Loucy (cell line): Measurements from ENCODE around the gene ZFP69.

Experiments
- H2AFZ ChIP-seq: fragments of 200-600 bp; sonication (generic); 2 replicates; pipeline ENCODE4 v1.6.0; 2016; ENCODE audit warnings: antibody characterized with exemption, mild to moderate bottlenecking, low read length, moderate library complexity
- H3F3A ChIP-seq: fragments of 200-600 bp; 2 replicates; pipeline ENCODE4 v1.6.0; 2016; ENCODE audit warnings: antibody characterized with exemption, low read depth, mild to moderate bottlenecking
- H3K27me3 ChIP-seq: fragments of 200-600 bp; sonication (generic); 2 replicates; pipeline ENCODE4 v1.6.1; 2014; ENCODE audit warnings: low read length, mild to moderate bottlenecking; ENCODE audit not compliant: insufficient read depth, poor library complexity, severe bottlenecking
- H3K36me3 ChIP-seq: fragments of 200-600 bp; sonication (generic); 2 replicates; pipeline ENCODE4 v1.6.1; 2016; ENCODE audit warnings: low read length; ENCODE audit not compliant: insufficient read depth
- H3K4me1 ChIP-seq: fragments of 200-600 bp; sonication (generic); 2 replicates; pipeline ENCODE4 v1.5.1; 2014; ENCODE audit warnings: low read length, mild to moderate bottlenecking; ENCODE audit not compliant: insufficient read depth, poor library complexity, severe bottlenecking
- H3K4me2 ChIP-seq: fragments of 200-600 bp; sonication (generic); 2 replicates; pipeline ENCODE4 v1.6.0; 2014; ENCODE audit warnings: antibody characterized with exemption, low read length, low read depth, mild to moderate bottlenecking; ENCODE audit not compliant: poor library complexity, severe bottlenecking
- H3K4me3 ChIP-seq: fragments of 200-600 bp; sonication (generic); 2 replicates; pipeline ENCODE4 v1.5.1; 2014; ENCODE audit warnings: low read length, mild to moderate bottlenecking, mixed read lengths; ENCODE audit not compliant: poor library complexity, severe bottlenecking
- H3K79me2 ChIP-seq: fragments of 200-600 bp; sonication (generic); 2 replicates; pipeline ENCODE4 v1.6.1; 2014; ENCODE audit warnings: low read length; ENCODE audit not compliant: insufficient read depth
- H3K9ac ChIP-seq: fragments of 200-600 bp; sonication (generic); 2 replicates; pipeline ENCODE4 v1.6.0; 2014; ENCODE audit warnings: mild to moderate bottlenecking, low read depth, low read length, moderate library complexity; ENCODE audit not compliant: poor library complexity, severe bottlenecking
- H3K9me2 ChIP-seq: fragments of 200-600 bp; sonication (generic); replicated peaks from 2 replicates; pipeline ENCODE4 v1.6.1; 2016; ENCODE audit warnings: low read depth, low read length, mixed read lengths
- H3K9me3 ChIP-seq: fragments of 200-600 bp; sonication (generic); 2 replicates; pipeline ENCODE4 v1.6.1; 2014; ENCODE audit warnings: mild to moderate bottlenecking, antibody characterized with exemption, low read length, low read depth; ENCODE audit not compliant: insufficient read depth
- H4K20me1 ChIP-seq: fragments of 200-600 bp; sonication (generic); 2 replicates; pipeline ENCODE4 v1.6.0; 2014; ENCODE audit warnings: antibody characterized with exemption, low read length, mild to moderate bottlenecking; ENCODE audit not compliant: insufficient read depth, poor library complexity, severe bottlenecking
- EZH2phosphoT487 ChIP-seq: fragments of 200-600 bp; IDR thresholded peaks from 2 replicates; pipeline ENCODE4 v1.6.1; 2018; ENCODE audit warnings: antibody characterized with exemption, mild to moderate bottlenecking, moderate library complexity, borderline replicate concordance
- TF ChIP-seq, protein P1 (sequence below): fragments of 200-600 bp; sonication (generic); conservative IDR thresholded peaks from 2 replicates; pipeline ENCODE4 v1.5.1; 2014; ENCODE audit warnings: mild to moderate bottlenecking, antibody characterized with exemption, low read length

The ZFP69 gene

GRCh38 chr1:40469327-40469726, 7.8 kb upstream of the ZFP69 start:
- H3K27me3 ChIP-seq: no peaks in the 10 kb centered on the region
- no peaks in the 10 kb centered on the region for H3K4me1 ChIP-seq
- H3K4me2 ChIP-seq: no peak overlapping the region
- no peak overlapping the region for H3K4me3 ChIP-seq
- H2AFZ ChIP-seq: no peak overlapping the region
- no peaks in the 10 kb centered on the region for H4K20me1 ChIP-seq
- no peak overlapping the region for H3K9ac ChIP-seq
- peaks cover 39% of the 10 kb centered on the region; the same call in 1 of the 2 replicates for H3K9me3 ChIP-seq
- TF ChIP-seq, protein P1, sequence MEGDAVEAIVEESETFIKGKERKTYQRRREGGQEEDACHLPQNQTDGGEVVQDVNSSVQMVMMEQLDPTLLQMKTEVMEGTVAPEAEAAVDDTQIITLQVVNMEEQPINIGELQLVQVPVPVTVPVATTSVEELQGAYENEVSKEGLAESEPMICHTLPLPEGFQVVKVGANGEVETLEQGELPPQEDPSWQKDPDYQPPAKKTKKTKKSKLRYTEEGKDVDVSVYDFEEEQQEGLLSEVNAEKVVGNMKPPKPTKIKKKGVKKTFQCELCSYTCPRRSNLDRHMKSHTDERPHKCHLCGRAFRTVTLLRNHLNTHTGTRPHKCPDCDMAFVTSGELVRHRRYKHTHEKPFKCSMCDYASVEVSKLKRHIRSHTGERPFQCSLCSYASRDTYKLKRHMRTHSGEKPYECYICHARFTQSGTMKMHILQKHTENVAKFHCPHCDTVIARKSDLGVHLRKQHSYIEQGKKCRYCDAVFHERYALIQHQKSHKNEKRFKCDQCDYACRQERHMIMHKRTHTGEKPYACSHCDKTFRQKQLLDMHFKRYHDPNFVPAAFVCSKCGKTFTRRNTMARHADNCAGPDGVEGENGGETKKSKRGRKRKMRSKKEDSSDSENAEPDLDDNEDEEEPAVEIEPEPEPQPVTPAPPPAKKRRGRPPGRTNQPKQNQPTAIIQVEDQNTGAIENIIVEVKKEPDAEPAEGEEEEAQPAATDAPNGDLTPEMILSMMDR: no peak
- no peak for TF ChIP-seq EZH2phosphoT487
- H3K9me2 ChIP-seq: no peaks in the 10 kb centered on the region
- no peaks in the 10 kb centered on the region for H3F3A ChIP-seq
- H3K36me3 ChIP-seq: no peaks in the 10 kb centered on the region
- no peaks in the 10 kb centered on the region for H3K79me2 ChIP-seq

DNA sequence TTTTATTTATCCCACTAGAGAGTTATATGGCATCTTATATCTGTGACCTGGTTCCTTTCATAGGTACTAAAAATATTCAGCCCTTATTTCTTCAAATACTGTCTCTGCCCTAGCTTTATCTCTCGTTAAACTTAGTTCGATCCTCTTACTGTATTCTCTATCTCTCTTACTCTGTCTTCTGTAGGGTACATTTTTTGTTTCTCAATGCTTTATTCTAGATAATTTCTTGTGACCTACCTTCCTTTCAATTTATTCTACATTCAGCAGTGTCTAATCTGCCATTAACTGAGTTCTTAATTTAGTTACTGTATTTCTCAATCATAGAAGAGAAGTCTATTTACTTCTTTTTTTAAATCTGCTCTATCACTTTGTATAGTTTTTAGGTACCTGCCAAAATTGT, 1.8 kb upstream of the ZFP69 start:
- peaks cover 20% of the 10 kb centered on the region for H3K9me3 ChIP-seq
- no peaks in the 10 kb centered on the region for H4K20me1 ChIP-seq
- peaks cover 24% of the 10 kb centered on the region for H3K4me1 ChIP-seq
- no peak overlapping the region for H3K4me2 ChIP-seq
- H2AFZ ChIP-seq: no peak overlapping the region
- H3K9ac ChIP-seq: no peak overlapping the region
- TF ChIP-seq, protein P1: no peak
- TF ChIP-seq EZH2phosphoT487: no peak
- H3K4me3 ChIP-seq: no peak overlapping the region
- no peaks in the 10 kb centered on the region for H3K36me3 ChIP-seq
- no peaks in the 10 kb centered on the region for H3K27me3 ChIP-seq
- peaks cover 15% of the 10 kb centered on the region; the same call in 1 of the 2 replicates for H3K79me2 ChIP-seq
- no peaks in the 10 kb centered on the region for H3K9me2 ChIP-seq
- H3F3A ChIP-seq: no peaks in the 10 kb centered on the region

DNA sequence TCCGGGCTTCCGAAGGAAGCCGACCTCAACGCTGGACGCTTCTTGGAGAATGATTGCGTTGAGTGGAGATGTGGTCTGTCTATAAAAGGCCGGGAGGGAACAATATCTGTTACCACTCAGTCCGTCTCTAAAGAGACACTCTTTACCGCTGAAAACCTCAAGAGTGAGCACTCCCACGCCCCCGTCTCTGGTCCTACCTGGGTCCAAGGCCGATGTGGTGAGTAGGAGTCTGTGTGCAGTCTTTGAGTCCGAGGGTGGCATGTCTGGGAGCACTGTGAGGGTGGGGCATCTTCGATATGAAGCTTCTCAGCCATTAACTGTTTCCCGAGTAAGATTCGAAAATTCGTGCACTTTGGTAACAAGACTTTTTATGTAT, 576 bp downstream of the ZFP69 start:
- no peaks in the 10 kb centered on the region for H3F3A ChIP-seq
- TF ChIP-seq EZH2phosphoT487: no peak
- TF ChIP-seq, protein P1: no peak
- H3K4me2 ChIP-seq: peak overlapping the region; percentile 86
- H3K27me3 ChIP-seq: no peaks in the 10 kb centered on the region
- peak overlapping the region; percentile 98 for H2AFZ ChIP-seq
- H3K4me1 ChIP-seq: peaks cover 24% of the 10 kb centered on the region
- H3K79me2 ChIP-seq: peaks cover 15% of the 10 kb centered on the region; the same call in 1 of the 2 replicates
- no peaks in the 10 kb centered on the region for H4K20me1 ChIP-seq
- peaks cover 12% of the 10 kb centered on the region for H3K9me3 ChIP-seq
- H3K4me3 ChIP-seq: peak overlapping the region; percentile 82
- no peaks in the 10 kb centered on the region for H3K36me3 ChIP-seq
- H3K9ac ChIP-seq: peak overlapping the region; percentile 77
- no peaks in the 10 kb centered on the region for H3K9me2 ChIP-seq
